ENCODE results near the gene RAB7A.

RAB7A gene

DNA sequence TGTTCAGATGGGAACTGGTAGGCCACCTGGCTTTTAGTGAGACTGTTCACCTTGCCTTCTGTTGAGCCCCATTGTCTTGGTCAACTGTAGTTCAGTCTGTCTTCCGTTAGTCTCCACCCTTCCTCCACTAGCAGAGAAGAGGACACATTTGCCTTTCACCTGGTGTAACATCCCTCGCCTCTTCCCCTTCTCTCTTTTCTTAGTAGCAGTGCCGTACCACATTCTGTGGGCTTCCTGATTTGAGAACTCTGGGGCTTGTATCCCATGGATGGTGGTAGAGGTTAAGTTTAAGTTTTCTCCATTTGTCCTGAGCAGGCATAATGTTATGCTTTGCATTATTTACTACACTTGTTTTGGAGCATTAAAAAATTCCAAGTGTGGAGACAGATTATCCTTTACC lies 49.3 kb downstream of the RAB7A start:
- H3K27ac ChIP-seq = peak overlapping the region; percentile 56

DNA sequence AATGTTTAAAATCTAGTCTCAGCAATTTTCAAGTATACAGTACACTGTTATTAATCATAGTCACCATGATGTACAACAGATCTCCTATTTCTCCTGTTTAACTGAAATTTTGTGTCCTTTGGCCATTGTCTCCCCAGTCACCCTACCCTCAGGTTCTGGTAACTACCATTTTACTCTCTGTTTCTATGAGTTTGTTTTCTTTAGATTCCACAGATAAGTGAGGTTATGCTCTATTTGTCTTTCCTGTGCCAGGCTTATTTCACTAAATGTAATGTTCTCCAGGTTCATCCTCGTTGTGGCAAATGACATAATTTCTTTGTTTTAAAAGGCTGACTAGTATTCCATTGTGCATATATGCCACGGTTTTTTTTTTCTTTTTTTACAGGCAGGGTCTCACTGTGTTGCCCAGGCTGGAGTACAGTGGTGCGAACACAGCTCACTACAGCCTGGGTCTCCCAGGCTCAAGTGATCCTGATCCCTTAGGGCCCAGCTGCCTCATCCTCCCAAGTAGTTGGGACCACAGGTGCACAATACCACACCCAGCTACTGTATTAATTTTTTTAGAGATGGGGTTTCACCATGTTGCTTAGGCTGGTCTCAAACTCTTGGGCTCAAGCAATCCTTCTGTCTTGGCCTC lies 50.0 kb downstream of the RAB7A start:
- peak overlapping the region; percentile 75 for H3K27ac ChIP-seq
- no peak for TF ChIP-seq ZFX (IDR thresholded peaks at IDR 0.05)
- TF ChIP-seq, protein P1, sequence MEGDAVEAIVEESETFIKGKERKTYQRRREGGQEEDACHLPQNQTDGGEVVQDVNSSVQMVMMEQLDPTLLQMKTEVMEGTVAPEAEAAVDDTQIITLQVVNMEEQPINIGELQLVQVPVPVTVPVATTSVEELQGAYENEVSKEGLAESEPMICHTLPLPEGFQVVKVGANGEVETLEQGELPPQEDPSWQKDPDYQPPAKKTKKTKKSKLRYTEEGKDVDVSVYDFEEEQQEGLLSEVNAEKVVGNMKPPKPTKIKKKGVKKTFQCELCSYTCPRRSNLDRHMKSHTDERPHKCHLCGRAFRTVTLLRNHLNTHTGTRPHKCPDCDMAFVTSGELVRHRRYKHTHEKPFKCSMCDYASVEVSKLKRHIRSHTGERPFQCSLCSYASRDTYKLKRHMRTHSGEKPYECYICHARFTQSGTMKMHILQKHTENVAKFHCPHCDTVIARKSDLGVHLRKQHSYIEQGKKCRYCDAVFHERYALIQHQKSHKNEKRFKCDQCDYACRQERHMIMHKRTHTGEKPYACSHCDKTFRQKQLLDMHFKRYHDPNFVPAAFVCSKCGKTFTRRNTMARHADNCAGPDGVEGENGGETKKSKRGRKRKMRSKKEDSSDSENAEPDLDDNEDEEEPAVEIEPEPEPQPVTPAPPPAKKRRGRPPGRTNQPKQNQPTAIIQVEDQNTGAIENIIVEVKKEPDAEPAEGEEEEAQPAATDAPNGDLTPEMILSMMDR (conservative IDR thresholded peaks at IDR 0.05) = no peak

More for the DNA sequence above, 49.3 kb downstream of the RAB7A start:
- TF ChIP-seq ZFX (IDR thresholded peaks at IDR 0.05) = no peak
- TF ChIP-seq, protein P1 (conservative IDR thresholded peaks at IDR 0.05) = no peak

DNA sequence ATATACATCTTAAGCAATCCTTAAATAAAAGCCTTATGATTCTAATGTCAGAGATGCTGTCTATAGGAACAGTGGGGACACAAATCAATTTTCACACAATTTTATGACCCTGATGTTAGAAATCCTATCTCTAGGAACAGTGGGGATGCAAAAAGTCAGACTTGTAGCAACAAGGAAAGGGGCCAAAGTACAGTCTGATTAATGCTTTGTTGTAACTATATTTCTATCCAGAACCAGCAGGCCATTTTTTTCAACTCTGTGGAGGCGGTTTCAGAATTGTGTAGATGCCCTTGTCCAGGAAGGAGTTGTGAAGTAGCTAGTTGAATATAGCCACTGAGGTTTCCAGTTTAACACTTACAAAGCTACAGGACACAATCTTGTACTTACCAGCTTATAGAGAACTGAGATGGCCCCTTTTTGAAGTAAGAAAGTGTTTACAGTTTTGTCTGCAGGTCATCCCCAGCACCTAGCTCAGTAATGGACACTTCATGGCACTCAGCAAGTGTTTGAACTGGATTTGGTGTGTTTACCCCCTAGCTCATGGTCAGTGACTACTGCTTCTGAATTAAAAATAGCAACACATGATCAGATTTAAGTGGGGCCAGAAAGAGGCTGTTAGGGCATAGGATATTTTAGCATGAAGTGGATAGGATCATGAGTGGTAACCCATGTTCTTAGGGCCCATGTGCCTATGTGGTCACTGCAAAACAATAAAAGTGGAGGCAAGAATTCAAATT lies 54.3 kb downstream of the RAB7A start:
- no peak overlapping the region for H3K27ac ChIP-seq
- no peak for TF ChIP-seq ZFX (IDR thresholded peaks at IDR 0.05)
- TF ChIP-seq, protein P1 (conservative IDR thresholded peaks at IDR 0.05) = no peak

DNA sequence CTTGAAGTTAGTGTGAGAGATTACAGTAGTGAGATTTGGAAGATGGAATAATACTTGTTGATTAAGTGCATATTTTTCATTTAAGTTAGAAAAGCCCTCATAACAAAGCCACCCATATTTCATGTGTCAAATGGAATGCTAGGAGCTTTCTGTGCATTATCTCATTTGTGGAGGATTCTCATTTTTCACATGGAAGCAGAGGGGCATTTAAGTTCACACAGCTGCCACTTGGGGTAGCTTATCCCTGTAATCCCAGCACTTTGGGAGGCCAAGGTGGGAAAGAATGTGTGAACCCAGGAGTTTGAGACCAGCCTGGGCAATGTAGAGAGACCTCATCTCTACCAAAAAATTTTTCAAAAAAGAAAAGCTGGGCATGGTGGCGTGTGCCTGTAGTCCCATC lies 55.2 kb downstream of the RAB7A start:
- H3K27ac ChIP-seq = no peak overlapping the region
- TF ChIP-seq, protein P1 (conservative IDR thresholded peaks at IDR 0.05) = no peak
- no peak for TF ChIP-seq ZFX (IDR thresholded peaks at IDR 0.05)

- peak overlapping the region; percentile 52 for H3K27ac ChIP-seq
- TF ChIP-seq ZFX (IDR thresholded peaks at IDR 0.05) = no peak
- TF ChIP-seq, protein P1 (conservative IDR thresholded peaks at IDR 0.05) = no peak
Measured at GRCh38 chr3:128782282-128783146, 56.5 kb downstream of the RAB7A start.

- no peak for TF ChIP-seq ZFX (IDR thresholded peaks at IDR 0.05)
- TF ChIP-seq, protein P1 (conservative IDR thresholded peaks at IDR 0.05) = no peak
- no peak overlapping the region for H3K27ac ChIP-seq
Measured at GRCh38 chr3:128783774-128784173, 57.8 kb downstream of the RAB7A start.
